ENCODE measurements around the gene SHMT2. TPM values are rescaled to one million over a fixed set of nuclear protein-coding genes. Genes with fewer than 3 reads are reported as not detected.

Gene SHMT2
- total and polyA plus RNA-seq, 9 of the 15 experiments (the other 6 are each of a cell fraction or from before 2014, with no cell fraction given): 46.1 to 319 (median 115) TPM

- TF ChIP-seq, protein P1, sequence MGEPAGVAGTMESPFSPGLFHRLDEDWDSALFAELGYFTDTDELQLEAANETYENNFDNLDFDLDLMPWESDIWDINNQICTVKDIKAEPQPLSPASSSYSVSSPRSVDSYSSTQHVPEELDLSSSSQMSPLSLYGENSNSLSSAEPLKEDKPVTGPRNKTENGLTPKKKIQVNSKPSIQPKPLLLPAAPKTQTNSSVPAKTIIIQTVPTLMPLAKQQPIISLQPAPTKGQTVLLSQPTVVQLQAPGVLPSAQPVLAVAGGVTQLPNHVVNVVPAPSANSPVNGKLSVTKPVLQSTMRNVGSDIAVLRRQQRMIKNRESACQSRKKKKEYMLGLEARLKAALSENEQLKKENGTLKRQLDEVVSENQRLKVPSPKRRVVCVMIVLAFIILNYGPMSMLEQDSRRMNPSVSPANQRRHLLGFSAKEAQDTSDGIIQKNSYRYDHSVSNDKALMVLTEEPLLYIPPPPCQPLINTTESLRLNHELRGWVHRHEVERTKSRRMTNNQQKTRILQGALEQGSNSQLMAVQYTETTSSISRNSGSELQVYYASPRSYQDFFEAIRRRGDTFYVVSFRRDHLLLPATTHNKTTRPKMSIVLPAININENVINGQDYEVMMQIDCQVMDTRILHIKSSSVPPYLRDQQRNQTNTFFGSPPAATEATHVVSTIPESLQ (CRISPR knock-in tag; IDR thresholded peaks at IDR 0.05): no peak
- no peak for TF ChIP-seq ZNF445 (CRISPR knock-in tag; IDR thresholded peaks at IDR 0.05; ENCODE audit: low read depth)
These were observed 32.8 kb downstream of the SHMT2 start (continued) for GRCh38 chr12:57262126-57262822.

DNA sequence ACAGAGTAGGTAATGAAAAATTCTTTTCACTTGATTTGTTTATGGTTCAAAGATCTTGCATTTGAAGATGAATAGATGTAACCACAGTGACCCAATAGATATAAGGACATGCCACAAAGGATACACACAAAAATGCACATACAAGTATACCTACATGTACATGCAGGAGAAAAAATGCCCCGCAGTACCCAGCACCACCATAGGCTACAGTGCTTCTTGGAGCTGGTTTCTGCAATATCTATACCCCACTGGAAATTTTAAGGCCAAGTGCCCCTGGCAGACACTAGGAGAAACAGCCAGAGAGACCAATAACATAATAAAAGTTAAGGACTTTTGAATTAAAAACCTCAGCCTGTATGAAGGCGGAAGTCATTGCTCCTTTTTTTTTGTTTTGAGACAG lies 33.6 kb downstream of the SHMT2 start:
- Histone ChIP-seq H4K20me1 (replicated peaks; ENCODE audit: control insufficient read depth, insufficient read depth, low read length) (no peaks in the 10 kb centered on the region), H3K36me3 (ENCODE audit: control insufficient read depth, insufficient read depth, low read length) (peaks cover 39% of the 10 kb centered on the region), H3K4me3 (no peak overlapping the region), H3K9me3 (replicated peaks; ENCODE audit: control insufficient read depth, insufficient read depth, low read depth, low read length) (no peaks in the 10 kb centered on the region), H3K9me1 (ENCODE audit: control insufficient read depth, insufficient read depth, low read length) (no peaks in the 10 kb centered on the region), H2AFZ (ENCODE audit: low read depth, low read length) (no peak overlapping the region), H3K4me1 (replicated peaks in 1 of 2; ENCODE audit: control insufficient read depth in 2 of 2, insufficient read depth in 2 of 2, low read length in 2 of 2) (peaks cover 0 to 3% of the 10 kb centered on the region in 2 experiments; a peak in 2 of 5 replicates), H3K27ac (ENCODE audit: extremely low read depth, low read depth, low read length) (no peak overlapping the region), H3K79me2 (ENCODE audit: control insufficient read depth, insufficient read depth, low read length) (no peaks in the 10 kb centered on the region), H3K4me2 (ENCODE audit: insufficient read depth, low read length) (no peak overlapping the region), H3K9ac (ENCODE audit: insufficient read depth in 1 of 2, low read depth in 2 of 2, low read length in 2 of 2) (no peak overlapping the region), H3K27me3 (ENCODE audit: control insufficient read depth in 2 of 2, insufficient read depth in 2 of 2, low read length in 2 of 2) (no peaks in the 10 kb centered on the region)
- in situ Hi-C loops (cut with MboI): no loop called here
- intact Hi-C loops (cut with micrococcal nuclease): loop anchor here (1.0 kb wide), 1 partner anchor 190 kb away; no protein-coding TSS in a partner anchor
- CTCF ChIA-PET (ENCODE audit: low intra/inter-chr PET ratio): interaction anchor here (0.6 to 1.6 kb wide), 6 partner anchors 114 to 255 kb away, joined by 3 to 20 read pairs (median 4); no protein-coding TSS in a partner anchor
- POLR2A ChIA-PET: no interaction called here
- 4% methylated on average over 2 of the region's 2 CpGs for WGBS (ENCODE audit: insufficient coverage, low coverage, missing lambda C conversion rate)
- ATAC-seq (no peak), FAIRE-seq (no peak), DNase-seq (ENCODE audit: extremely low read depth in 1 of 4, low spot score in 3 of 4) (no peak)
- no TSS peak for BruUV-seq (replicated peaks)
- no peak for TF ChIP-seq BRD4 (IDR thresholded peaks at IDR 0.05)
- no peak for TF ChIP-seq ZNF444 (CRISPR knock-in tag; IDR thresholded peaks at IDR 0.05)
- TF ChIP-seq GATA2 (CRISPR knock-in tag; IDR thresholded peaks at IDR 0.05): no peak
- TF ChIP-seq HMGN3 (IDR thresholded peaks at IDR 0.05; ENCODE audit: borderline replicate concordance, extremely low read depth, insufficient read length, low read depth, low read length): no peak
- TF ChIP-seq ZFP1 (CRISPR knock-in tag; IDR thresholded peaks at IDR 0.05): no peak
- no peak for TF ChIP-seq ZNF232 (CRISPR knock-in tag; IDR thresholded peaks at IDR 0.05)
- TF ChIP-seq ZNF316 (IDR thresholded peaks at IDR 0.05): no peak
- TF ChIP-seq POLR2AphosphoS5 (IDR thresholded peaks at IDR 0.05; ENCODE audit: control insufficient read depth, insufficient read depth, low read depth, low read length): no peak
- no peak for TF ChIP-seq MAFF (IDR thresholded peaks at IDR 0.05; ENCODE audit: low read length)
- TF ChIP-seq, protein P2, sequence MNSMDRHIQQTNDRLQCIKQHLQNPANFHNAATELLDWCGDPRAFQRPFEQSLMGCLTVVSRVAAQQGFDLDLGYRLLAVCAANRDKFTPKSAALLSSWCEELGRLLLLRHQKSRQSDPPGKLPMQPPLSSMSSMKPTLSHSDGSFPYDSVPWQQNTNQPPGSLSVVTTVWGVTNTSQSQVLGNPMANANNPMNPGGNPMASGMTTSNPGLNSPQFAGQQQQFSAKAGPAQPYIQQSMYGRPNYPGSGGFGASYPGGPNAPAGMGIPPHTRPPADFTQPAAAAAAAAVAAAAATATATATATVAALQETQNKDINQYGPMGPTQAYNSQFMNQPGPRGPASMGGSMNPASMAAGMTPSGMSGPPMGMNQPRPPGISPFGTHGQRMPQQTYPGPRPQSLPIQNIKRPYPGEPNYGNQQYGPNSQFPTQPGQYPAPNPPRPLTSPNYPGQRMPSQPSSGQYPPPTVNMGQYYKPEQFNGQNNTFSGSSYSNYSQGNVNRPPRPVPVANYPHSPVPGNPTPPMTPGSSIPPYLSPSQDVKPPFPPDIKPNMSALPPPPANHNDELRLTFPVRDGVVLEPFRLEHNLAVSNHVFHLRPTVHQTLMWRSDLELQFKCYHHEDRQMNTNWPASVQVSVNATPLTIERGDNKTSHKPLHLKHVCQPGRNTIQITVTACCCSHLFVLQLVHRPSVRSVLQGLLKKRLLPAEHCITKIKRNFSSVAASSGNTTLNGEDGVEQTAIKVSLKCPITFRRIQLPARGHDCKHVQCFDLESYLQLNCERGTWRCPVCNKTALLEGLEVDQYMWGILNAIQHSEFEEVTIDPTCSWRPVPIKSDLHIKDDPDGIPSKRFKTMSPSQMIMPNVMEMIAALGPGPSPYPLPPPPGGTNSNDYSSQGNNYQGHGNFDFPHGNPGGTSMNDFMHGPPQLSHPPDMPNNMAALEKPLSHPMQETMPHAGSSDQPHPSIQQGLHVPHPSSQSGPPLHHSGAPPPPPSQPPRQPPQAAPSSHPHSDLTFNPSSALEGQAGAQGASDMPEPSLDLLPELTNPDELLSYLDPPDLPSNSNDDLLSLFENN (IDR thresholded peaks at IDR 0.05; ENCODE audit: low read depth in 2 of 2, low read length in 2 of 2): no peak
- no peak for TF ChIP-seq MYC (IDR thresholded peaks at IDR 0.05; ENCODE audit: low read depth, low read length)
- TF ChIP-seq MYC (CRISPR knock-in tag; IDR thresholded peaks at IDR 0.05; ENCODE audit: borderline replicate concordance, low read depth): no peak

All from K562 (cell line).